ENCODE results near the gene MGAT4A.

- TF ChIP-seq POLR2A (IDR thresholded peaks at IDR 0.05) (no peak), CTCF (IDR thresholded peaks at IDR 0.05) (no peak)
Measured at GRCh38 chr2:98716786-98717185, 14.1 kb downstream of the MGAT4A start.
